NCI-H1092 treated with DMSO at 0.1 percent for 48 hours (cell line): ENCODE data around the gene EXD3.
A peak's percentile ranks its signal among the peaks of the same experiment; 100 is the strongest.

Experiments
- DNase-seq: peaks from one replicate; lab custom pipeline; 2025; lab: John Stamatoyannopoulos, UW

The EXD3 gene

GRCh38 chr9:137305798-137306065 is 117.2 kb downstream of the EXD3 start:
- DNase-seq = no peak

DNA sequence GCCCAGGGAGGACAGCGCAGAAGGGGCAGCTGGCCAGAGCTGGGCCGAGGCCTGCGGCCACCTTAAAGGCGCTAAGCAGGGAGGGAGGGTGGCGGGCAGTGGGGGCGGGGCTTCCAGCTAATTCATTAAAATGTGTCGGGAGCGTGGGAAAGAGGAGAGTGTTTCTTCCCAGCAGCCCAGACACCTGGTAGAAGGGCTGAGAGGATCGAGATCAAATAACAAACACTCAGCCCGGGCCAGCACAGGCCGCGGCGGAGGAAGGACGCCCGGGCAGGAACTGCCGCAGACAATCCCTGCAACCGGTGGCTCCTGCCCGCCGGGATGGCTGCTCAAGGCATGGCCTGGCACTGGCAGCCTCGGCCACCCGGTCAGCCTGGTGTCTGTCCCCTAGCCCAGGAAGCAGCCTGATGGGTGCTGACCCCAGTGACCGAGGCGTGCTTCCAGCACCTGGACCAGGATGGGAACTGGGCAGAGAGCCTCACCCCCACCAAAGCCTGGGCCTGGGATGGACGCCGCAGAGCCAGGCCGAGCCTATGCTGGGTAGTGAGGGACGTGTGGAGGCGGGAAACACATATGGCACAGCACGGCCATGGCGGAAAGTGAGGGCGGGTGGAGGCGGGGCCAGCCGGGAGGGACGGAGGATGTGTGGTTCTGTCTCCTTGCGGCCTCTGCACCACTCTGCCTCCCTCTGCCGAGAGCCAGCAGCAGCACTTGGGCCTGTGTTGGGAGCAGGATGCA is 117.7 kb downstream of the EXD3 start:
- DNase-seq = peak; percentile 41

DNA sequence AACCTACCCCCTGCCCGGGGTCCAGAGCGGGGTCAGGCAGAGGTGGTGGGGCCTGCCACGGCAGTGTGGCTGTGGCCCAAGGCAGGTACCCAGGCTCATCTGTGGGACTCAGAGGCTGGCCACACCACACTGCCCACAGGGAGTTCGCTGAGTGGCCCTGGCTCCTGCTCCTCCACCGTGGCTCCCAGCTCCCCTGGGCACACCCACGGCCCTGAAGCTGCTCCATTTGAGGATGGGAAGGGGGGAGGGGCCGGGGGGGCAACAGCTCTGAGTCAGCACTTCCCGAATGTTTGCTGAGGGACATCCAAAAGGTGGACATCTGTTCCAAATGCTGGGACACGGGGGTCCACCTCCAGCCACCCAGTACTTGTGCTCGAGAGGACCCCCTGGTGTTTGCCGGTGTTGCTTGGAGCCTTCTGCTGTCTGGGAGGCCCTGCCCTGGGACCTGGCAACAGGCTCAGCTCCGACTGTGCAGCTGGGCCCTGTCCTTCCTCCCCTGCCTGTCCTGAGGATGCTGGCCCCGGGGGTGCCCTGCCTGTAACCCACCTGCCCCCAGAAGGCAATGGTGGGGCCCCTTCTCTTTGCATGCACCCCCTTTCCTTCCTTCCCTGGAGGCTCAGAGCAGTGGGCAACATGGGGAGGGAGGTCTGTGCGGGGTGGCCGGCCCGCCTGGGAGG is 118.4 kb downstream of the EXD3 start:
- no peak for DNase-seq

- no peak for DNase-seq
Observed at GRCh38 chr9:137303893-137304382, 119.0 kb downstream of the EXD3 start.

- DNase-seq = no peak
Observed at GRCh38 chr9:137303151-137303892, 119.6 kb downstream of the EXD3 start.

GRCh38 chr9:137302449-137303150 is 120.4 kb downstream of the EXD3 start:
- peak; percentile 61 for DNase-seq

DNA sequence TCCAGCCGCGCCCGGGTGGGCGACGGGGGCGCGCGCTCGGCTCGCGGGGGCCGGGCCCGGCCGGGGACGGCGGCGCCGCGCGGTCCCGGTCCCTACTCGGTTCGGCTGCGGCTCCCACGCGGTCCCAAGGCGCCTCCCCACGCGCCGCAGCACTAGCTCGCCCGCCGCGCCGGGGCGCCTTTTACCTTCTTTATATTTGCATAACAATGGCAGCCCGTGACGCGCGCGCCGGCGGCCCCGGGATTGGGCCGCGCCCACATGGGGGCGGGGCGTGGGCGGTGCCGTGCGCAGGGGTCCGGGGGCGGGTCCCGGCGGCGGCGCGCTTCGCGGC is 120.9 kb downstream of the EXD3 start, which contains the start of gene NRARP:
NRARP (minus strand) TSS at position 154 of the 331 bp plus-strand sequence. CDS start 343 bp downstream, outside the sequence.
- DNase-seq = peak; percentile 81

GRCh38 chr9:137301081-137301947 is 121.6 kb downstream of the EXD3 start:
- DNase-seq = peak; percentile 27

DNA sequence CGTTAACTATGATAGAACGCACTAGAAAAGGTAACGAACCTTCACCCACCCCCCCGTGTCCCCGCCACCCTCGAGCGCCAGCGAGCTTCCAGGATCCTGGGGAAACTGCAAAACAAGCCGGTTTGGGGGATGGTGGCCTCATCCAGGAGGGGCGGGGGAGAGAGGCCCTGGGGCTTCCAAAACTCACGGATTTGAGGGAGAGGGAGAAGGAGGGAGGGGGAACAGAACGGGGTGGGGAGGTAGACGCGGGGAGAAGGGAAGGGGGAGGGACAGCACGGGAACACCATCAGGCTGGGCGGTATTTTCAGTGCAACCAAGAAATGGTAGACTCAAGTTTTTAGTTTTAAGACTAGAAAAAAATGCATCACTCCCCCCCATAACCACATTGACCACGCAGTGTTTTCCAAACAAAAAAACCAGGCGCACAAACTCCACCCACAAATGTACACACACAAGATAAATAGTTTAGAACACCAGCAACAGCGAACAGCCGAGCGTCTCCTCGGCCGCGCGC is 122.3 kb downstream of the EXD3 start:
- no peak for DNase-seq

GRCh38 chr9:137299938-137300337 is 123.0 kb downstream of the EXD3 start:
- no peak for DNase-seq

DNA sequence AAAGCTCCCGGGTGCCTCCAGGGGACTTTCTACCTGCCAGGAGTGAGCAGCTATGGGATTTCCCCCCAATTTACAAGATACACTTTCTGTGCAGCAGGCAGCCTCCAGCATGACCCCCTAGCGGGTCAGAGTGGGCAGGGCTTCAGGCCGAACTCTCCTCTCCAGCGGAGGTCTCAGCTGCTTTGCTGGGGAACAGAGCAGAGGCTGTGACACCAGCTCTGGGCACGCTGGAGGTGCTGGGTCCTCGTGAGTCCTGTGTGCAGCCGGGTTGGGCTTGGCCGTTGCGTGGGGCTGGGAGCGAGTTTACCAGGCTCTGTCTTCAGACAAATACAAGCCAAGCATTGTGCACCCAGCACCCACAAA is 123.8 kb downstream of the EXD3 start:
- no peak for DNase-seq

GRCh38 chr9:137298401-137299202 is 124.4 kb downstream of the EXD3 start:
- DNase-seq = no peak

DNA sequence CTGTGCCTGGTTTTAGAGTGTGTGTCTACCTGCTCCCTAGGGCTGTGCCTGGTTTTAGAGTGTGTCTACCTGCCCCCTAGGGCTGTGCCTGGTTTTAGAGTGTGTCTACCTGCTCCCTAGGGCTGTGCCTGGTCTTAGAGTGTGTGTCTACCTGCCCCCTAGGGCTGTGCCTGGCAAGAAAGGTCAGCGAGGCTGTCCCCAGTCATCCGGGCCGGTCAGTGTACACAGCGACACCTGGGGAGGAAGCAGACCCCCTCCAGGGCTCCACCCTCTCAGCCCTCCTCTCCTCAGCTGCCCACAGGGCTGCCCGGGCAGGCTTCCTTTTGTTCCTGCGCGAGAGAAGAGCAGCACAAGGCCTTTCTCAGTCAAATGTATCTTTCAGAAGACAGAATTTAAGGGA is 125.0 kb downstream of the EXD3 start:
- no peak for DNase-seq

DNA sequence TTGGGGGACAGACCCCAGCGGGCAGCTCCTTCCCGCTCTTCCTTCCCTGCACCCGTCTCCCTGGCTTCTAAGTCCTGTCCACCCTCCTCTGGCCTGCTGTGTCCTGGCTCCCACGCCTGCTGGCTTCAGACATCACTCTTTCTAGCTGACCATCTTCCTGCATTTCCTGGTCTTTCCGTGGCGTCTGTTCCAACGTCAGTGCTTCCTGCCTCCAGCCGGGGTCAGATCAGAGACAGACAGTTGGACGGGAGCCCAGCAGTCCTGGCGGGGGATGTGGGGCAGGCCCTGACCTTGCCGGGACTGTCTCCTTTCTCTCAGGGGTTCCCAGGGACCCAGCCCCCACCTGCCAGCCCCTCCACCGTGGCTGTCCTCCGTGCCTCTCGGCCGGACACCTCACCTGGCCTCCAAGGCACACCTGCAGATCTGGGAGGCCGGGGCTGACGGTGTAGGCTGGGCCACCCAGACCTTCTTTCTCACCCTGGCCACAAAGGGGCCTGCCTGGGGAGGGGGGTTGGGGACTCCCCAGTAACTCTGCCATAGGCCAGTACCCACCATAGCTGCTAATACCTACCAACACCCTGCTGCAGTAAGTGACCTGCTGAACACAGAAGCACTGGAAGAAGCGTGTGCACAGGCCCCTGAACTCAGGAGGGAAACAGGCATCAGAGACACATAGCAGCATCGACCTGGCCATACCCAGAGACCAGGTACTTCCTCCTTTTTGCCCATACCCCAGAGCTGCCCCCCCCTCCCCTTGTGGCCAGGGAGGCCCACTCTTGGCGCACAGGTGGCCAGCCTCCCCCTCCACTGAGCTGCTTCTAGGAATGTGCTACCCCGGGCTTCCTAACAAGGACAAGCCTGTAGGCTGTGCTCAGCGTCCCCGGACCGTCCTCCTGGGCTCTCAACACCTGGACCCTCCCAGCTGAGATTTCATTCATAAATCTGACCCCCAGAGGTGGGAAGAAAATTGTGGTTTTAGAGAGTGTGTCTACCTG is 126.0 kb downstream of the EXD3 start:
- no peak for DNase-seq

DNA sequence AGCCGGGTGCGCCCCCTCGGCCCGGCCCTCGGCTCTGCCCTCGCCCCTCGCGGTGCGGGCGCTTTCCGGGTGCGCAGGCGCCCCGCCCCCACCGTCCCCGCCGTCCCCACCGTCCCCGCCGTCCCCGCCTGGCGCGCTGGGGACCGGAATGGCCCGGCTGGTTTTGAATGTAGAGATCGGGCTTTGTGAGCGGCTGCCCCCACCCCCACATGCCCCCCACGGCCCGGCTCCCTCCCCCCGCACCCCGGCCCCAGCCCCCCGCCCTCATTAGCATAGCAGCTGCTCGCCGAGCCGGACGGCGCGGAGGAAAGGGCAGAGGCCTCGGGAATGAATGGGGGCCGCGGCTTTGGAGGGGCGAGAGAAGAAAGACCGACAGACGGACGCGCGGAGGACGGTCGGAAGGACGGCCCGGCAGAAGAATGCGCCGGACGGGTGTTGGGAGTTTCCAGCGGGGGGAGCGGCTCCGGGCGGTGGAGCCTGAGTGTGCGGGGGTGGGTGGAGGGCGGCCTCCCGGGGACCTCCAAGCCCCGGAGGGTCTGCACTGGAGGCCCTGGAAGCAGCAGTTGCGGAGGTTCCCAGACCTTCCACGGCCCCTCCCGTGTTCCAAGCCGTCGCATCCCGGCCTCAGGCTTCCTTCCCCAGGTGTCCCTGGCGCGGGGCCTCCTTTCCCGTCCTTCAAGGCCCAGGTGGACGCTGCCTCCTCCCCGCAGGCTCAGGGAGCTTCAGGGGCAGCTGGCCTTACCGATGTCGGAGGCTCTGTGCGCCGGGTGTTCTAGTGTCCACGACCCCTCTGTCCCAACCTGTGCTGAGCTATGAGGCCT is 126.9 kb downstream of the EXD3 start:
- DNase-seq = no peak

DNA sequence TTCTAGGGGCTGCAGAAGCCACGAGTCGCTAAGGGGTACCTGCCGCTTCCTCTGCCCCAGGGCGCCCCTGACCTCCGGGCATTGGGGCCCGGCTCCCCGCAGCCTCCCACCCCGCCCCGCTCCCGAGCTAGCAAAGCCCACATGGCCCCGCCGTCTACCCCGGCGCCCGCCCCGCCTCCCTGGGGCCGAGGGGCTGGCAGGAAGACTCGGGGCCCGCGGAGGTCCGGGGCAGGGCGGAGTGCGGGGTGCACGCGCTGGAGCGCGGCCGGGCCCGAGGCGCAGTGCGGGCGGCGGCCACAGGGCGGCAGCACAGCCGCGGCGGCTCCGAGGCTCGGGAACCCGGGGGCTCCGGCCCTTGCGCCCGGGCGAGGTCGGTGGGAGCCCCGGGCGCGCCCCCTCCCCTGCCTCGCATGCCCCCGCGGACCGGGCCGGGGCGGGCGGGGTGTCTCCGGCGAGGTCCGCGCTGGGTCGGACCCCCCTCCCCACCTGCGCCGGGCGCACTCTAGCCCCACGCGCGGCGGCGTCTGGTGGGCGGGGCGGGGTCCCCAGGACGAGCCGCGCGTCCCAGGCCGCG is 127.6 kb downstream of the EXD3 start:
- DNase-seq = no peak

DNA sequence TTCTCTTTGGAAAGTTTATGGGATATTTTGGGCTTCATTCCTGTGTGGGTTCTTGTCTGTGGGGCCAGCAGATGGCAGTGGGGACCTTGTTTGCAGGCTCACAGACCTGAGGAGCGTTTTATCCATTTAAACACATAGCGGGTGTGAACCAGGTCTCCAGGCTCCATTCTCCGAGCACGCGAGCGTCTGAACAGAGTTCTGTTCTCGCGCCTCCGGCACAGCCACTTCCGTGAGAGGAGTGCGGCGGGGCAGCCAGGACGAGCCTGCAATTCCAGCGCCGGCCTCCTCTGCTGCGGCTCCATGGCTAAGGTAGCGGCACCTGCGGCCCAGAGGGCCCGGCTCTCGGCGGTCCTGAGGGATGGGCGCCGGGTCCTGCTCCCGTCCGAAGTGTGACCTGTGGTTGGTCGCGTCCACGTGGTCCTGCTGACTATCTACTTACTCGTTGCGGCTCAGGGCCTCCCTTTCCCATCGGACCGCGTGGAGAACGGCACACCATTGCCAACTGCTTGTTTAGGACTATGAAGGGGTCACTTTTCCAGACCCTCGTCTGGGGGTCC is 128.2 kb downstream of the EXD3 start:
- DNase-seq = no peak
